Measurements from ENCODE around the gene TMEM183A.

The TMEM183A gene

GRCh38 chr1:203045821-203046594 is 38.8 kb downstream of the TMEM183A start:
- no peak for DNase-seq (ENCODE audit: low read depth)

- DNase-seq (ENCODE audit: low read depth) = no peak
These were observed 39.9 kb downstream of the TMEM183A start for GRCh38 chr1:203046984-203047630.

GRCh38 chr1:203048086-203048485 is 40.9 kb downstream of the TMEM183A start:
- no peak for DNase-seq (ENCODE audit: low read depth)

- DNase-seq (ENCODE audit: low read depth) = no peak
These were observed 41.4 kb downstream of the TMEM183A start for GRCh38 chr1:203048555-203049051.

GRCh38 chr1:203049077-203049476 is 41.9 kb downstream of the TMEM183A start:
- DNase-seq (ENCODE audit: low read depth) = no peak

GRCh38 chr1:203049576-203050180 is 42.5 kb downstream of the TMEM183A start:
- no peak for DNase-seq (ENCODE audit: low read depth)

- no peak for DNase-seq (ENCODE audit: low read depth)
These were observed 43.7 kb downstream of the TMEM183A start for GRCh38 chr1:203050826-203051225.

- no peak for DNase-seq (ENCODE audit: low read depth)
These were observed 44.7 kb downstream of the TMEM183A start for GRCh38 chr1:203051841-203052324.

GRCh38 chr1:203052601-203053000 is 45.4 kb downstream of the TMEM183A start:
- DNase-seq (ENCODE audit: low read depth) = no peak

GRCh38 chr1:203054184-203054583 is 47.0 kb downstream of the TMEM183A start:
- no peak for DNase-seq (ENCODE audit: low read depth)

GRCh38 chr1:203054642-203055041 is 47.5 kb downstream of the TMEM183A start:
- DNase-seq (ENCODE audit: low read depth) = no peak

GRCh38 chr1:203055161-203055799 is 48.1 kb downstream of the TMEM183A start:
- no peak for DNase-seq (ENCODE audit: low read depth)

- DNase-seq (ENCODE audit: low read depth) = no peak
These were observed 48.8 kb downstream of the TMEM183A start for GRCh38 chr1:203056012-203056411.

GRCh38 chr1:203056516-203056915 is 49.3 kb downstream of the TMEM183A start:
- DNase-seq (ENCODE audit: low read depth) = no peak

GRCh38 chr1:203057911-203058675 is 50.9 kb downstream of the TMEM183A start:
- DNase-seq (ENCODE audit: low read depth) = no peak

GRCh38 chr1:203058676-203058935 is 51.4 kb downstream of the TMEM183A start:
- no peak for DNase-seq (ENCODE audit: low read depth)

- DNase-seq (ENCODE audit: low read depth) = no peak
These were observed 52.3 kb downstream of the TMEM183A start for GRCh38 chr1:203059485-203059884.

GRCh38 chr1:203060115-203060514 is 52.9 kb downstream of the TMEM183A start:
- no peak for DNase-seq (ENCODE audit: low read depth)

GRCh38 chr1:203063287-203063686 is 56.1 kb downstream of the TMEM183A start:
- DNase-seq (ENCODE audit: low read depth) = no peak

- no peak for DNase-seq (ENCODE audit: low read depth)
These were observed 58.0 kb downstream of the TMEM183A start for GRCh38 chr1:203065191-203065590.

- no peak for DNase-seq (ENCODE audit: low read depth)
These were observed 58.8 kb downstream of the TMEM183A start for GRCh38 chr1:203065986-203066385.

- DNase-seq (ENCODE audit: low read depth) = no peak
These were observed 59.8 kb downstream of the TMEM183A start for GRCh38 chr1:203066965-203067364.

Data from T-helper 22 cell (primary cell).